Measurements from ENCODE around the gene SCLY.

Gene SCLY

DNA sequence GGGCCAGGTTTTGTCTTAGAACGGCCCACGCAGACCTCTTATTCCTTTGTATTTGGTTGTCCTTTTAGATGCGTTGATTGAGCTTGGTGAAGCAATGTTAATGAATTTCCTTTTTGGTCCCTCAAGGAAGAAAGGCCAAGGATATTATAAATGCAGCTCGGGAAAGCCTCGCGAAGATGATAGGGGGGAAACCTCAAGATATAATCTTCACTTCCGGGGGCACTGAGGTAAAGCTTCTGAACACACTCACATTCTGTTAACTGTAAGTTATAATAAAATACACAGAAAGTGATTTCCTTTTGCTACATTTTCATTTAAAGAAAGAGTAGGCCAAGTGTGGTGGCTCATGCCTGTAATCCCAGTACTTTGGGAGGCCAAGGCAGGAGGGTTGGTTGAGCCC lies 7.1 kb downstream of the SCLY start (continued):
- TF ChIP-seq ZNF274 (IDR thresholded peaks at IDR 0.05; ENCODE audit: low read length) (no peak), ZNF274 (tag by site-specific recombination; IDR thresholded peaks at IDR 0.05; ENCODE audit: borderline replicate concordance) (no peak), ZSCAN16 (tag by site-specific recombination; IDR thresholded peaks at IDR 0.05) (no peak), KLF7 (tag by site-specific recombination; IDR thresholded peaks at IDR 0.05; ENCODE audit: borderline replicate concordance) (no peak), ZNF391 (tag by site-specific recombination; IDR thresholded peaks at IDR 0.05; ENCODE audit: borderline replicate concordance, low read depth) (no peak)

DNA sequence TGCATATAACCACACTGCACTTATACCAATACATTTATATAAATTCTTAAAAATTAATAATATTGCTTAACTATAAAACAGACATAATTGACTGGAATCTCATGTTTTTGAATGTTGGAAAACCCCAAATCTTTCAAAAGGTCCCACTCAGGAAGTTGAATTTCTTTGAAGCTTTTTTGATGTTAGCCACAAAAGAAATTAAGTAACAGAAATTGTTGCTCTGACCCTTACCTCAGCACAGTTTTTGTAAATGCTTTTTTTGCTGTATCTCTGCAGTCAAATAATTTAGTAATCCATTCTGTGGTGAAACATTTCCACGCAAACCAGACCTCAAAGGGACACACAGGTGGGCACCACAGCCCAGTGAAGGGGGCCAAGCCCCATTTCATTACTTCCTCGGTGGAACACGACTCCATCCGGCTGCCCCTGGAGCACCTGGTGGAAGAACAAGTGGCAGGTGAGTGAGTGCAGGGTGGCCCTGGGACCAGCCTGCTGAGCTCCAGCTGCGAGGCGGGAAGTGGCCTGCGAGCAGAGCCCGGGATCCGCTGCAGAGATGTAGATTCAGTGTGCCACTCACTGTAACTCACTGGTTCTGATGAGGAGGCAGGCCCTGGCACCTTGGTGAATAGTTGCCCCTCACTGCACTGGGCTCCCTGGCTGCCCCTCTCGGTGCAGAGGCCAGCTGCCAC lies 8.4 kb downstream of the SCLY start:
- POLR2A ChIA-PET: no interaction called here
- peaks cover 54 to 96% of the 10 kb centered on the region in 2 experiments for H3K36me3 ChIP-seq (ENCODE audit: control insufficient read depth in 2 of 2, insufficient read depth in 1 of 2, low read length in 2 of 2)
- CTCF ChIA-PET: interaction anchor here (0.9 kb wide), 1 partner anchor 30 kb away, joined by 3 read pairs; no protein-coding TSS in a partner anchor
- no peaks in the 10 kb centered on the region for H3K9me3 ChIP-seq (ENCODE audit: control insufficient read depth, insufficient read depth, low read depth, low read length)
- no peak overlapping the region for H3K4me3 ChIP-seq (ENCODE audit: low read depth, low read length)
- TF ChIP-seq KLF1 (tag by site-specific recombination; IDR thresholded peaks at IDR 0.05) (no peak), ZNF354C (tag by site-specific recombination; IDR thresholded peaks at IDR 0.05; ENCODE audit: borderline replicate concordance, low read depth) (no peak), ZNF302 (tag by site-specific recombination; IDR thresholded peaks at IDR 0.05; ENCODE audit: low read depth) (no peak), ZNF404 (tag by site-specific recombination; IDR thresholded peaks at IDR 0.05) (no peak), ZNF280D (tag by site-specific recombination; IDR thresholded peaks at IDR 0.05) (no peak), ZNF629 (tag by site-specific recombination; IDR thresholded peaks at IDR 0.05) (no peak), HIC1 (tag by site-specific recombination; IDR thresholded peaks at IDR 0.05) (no peak), ZNF747 (tag by site-specific recombination; IDR thresholded peaks at IDR 0.05) (no peak), ZNF621 (tag by site-specific recombination; IDR thresholded peaks at IDR 0.05) (no peak), ZNF529 (tag by site-specific recombination; IDR thresholded peaks at IDR 0.05; ENCODE audit: insufficient replicate concordance) (no peak)
- TF ChIP-seq, protein P1, sequence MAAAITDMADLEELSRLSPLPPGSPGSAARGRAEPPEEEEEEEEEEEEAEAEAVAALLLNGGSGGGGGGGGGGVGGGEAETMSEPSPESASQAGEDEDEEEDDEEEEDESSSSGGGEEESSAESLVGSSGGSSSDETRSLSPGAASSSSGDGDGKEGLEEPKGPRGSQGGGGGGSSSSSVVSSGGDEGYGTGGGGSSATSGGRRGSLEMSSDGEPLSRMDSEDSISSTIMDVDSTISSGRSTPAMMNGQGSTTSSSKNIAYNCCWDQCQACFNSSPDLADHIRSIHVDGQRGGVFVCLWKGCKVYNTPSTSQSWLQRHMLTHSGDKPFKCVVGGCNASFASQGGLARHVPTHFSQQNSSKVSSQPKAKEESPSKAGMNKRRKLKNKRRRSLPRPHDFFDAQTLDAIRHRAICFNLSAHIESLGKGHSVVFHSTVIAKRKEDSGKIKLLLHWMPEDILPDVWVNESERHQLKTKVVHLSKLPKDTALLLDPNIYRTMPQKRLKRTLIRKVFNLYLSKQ (tag by site-specific recombination; IDR thresholded peaks at IDR 0.05; ENCODE audit: borderline replicate concordance): no peak
- no peaks in the 10 kb centered on the region for H3K4me1 ChIP-seq (ENCODE audit: control insufficient read depth, insufficient read depth, low read length)
- H3K27ac ChIP-seq (ENCODE audit: extremely low read depth, low read depth, low read length): no peak overlapping the region

DNA sequence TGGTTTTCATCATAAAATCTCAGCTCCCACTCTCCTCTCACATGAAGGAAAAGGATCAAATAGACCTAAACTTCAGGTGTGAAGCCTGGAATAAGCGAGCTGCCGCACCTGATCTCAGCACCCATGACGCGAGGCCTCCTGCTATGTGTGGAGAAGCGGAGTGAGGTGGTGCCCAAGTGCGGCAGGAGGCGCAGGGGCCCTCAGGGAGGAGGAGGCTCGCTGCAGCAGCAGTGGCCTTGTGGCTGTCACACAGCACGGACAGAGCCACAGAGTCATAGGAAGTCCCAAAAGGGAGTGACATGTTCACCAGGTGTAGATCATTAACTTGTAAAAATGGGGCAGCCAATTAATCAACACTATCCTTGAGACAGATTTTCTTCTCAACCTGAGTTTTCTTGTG lies 9.1 kb downstream of the SCLY start:
- Histone ChIP-seq H3K4me3 (ENCODE audit: low read depth, low read length) (no peak overlapping the region), H3K9me3 (ENCODE audit: control insufficient read depth, insufficient read depth, low read depth, low read length) (no peaks in the 10 kb centered on the region), H3K27ac (ENCODE audit: extremely low read depth, low read depth, low read length) (no peak overlapping the region), H3K36me3 (ENCODE audit: control insufficient read depth in 2 of 2, insufficient read depth in 1 of 2, low read length in 2 of 2) (peaks cover 53 to 96% of the 10 kb centered on the region in 2 experiments), H3K4me1 (ENCODE audit: control insufficient read depth, insufficient read depth, low read length) (no peaks in the 10 kb centered on the region)
- CTCF ChIA-PET: no interaction called here
- POLR2A ChIA-PET: no interaction called here
- TF ChIP-seq ZFHX2 (tag by site-specific recombination; conservative IDR thresholded peaks at IDR 0.05) (no peak), SCRT1 (tag by site-specific recombination; IDR thresholded peaks at IDR 0.05; ENCODE audit: borderline replicate concordance) (no peak), ZBTB7A (tag by site-specific recombination; IDR thresholded peaks at IDR 0.05; ENCODE audit: low read depth) (no peak), ZNF202 (tag by site-specific recombination; IDR thresholded peaks at IDR 0.05; ENCODE audit: borderline replicate concordance) (no peak)
- TF ChIP-seq, protein P2, sequence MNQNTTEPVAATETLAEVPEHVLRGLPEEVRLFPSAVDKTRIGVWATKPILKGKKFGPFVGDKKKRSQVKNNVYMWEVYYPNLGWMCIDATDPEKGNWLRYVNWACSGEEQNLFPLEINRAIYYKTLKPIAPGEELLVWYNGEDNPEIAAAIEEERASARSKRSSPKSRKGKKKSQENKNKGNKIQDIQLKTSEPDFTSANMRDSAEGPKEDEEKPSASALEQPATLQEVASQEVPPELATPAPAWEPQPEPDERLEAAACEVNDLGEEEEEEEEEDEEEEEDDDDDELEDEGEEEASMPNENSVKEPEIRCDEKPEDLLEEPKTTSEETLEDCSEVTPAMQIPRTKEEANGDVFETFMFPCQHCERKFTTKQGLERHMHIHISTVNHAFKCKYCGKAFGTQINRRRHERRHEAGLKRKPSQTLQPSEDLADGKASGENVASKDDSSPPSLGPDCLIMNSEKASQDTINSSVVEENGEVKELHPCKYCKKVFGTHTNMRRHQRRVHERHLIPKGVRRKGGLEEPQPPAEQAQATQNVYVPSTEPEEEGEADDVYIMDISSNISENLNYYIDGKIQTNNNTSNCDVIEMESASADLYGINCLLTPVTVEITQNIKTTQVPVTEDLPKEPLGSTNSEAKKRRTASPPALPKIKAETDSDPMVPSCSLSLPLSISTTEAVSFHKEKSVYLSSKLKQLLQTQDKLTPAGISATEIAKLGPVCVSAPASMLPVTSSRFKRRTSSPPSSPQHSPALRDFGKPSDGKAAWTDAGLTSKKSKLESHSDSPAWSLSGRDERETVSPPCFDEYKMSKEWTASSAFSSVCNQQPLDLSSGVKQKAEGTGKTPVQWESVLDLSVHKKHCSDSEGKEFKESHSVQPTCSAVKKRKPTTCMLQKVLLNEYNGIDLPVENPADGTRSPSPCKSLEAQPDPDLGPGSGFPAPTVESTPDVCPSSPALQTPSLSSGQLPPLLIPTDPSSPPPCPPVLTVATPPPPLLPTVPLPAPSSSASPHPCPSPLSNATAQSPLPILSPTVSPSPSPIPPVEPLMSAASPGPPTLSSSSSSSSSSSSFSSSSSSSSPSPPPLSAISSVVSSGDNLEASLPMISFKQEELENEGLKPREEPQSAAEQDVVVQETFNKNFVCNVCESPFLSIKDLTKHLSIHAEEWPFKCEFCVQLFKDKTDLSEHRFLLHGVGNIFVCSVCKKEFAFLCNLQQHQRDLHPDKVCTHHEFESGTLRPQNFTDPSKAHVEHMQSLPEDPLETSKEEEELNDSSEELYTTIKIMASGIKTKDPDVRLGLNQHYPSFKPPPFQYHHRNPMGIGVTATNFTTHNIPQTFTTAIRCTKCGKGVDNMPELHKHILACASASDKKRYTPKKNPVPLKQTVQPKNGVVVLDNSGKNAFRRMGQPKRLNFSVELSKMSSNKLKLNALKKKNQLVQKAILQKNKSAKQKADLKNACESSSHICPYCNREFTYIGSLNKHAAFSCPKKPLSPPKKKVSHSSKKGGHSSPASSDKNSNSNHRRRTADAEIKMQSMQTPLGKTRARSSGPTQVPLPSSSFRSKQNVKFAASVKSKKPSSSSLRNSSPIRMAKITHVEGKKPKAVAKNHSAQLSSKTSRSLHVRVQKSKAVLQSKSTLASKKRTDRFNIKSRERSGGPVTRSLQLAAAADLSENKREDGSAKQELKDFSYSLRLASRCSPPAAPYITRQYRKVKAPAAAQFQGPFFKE (tag by site-specific recombination; IDR thresholded peaks at IDR 0.05; ENCODE audit: borderline replicate concordance): no peak
